Gastroesophageal sphincter (tissue), 4 donors: ENCODE data around the gene FERMT3. TPM values are rescaled to one million over a fixed set of nuclear protein-coding genes. Genes with fewer than 3 reads are reported as not detected.

Source experiments
- ATAC-seq: fragments of 150-250 bp; one replicate; pipeline ENCODE4 v1.9.1; 2016; ENCODE audit warnings: mild to moderate bottlenecking, moderate library complexity
- H3K27ac ChIP-seq, 4 donors: fragments of 200-600 bp; sonication (generic) in 3 of 4; 1 replicate in 3 of 4; 2 replicates in 1 of 4; pipeline ENCODE4 v1.5.1; 2016 to 2019
- H3K27me3 ChIP-seq: fragments of 200-600 bp; sonication (generic); one replicate; pipeline ENCODE4 v1.5.1; 2019
- H3K36me3 ChIP-seq, 2 donors: fragments of 200-600 bp; sonication (generic); one replicate each; pipeline ENCODE4 v1.5.1; 2019; ENCODE audit warnings: control low read depth in 1 of 2
- H3K4me1 ChIP-seq, 3 donors: fragments of 200-600 bp; sonication (generic); 1 replicate in 2 of 3; 2 replicates in 1 of 3; pipeline ENCODE4 v1.5.1; 2016 to 2019; ENCODE audit warnings: control low read depth in 2 of 3
- H3K4me3 ChIP-seq, 2 donors: fragments of 200-600 bp; sonication (generic); one replicate each; pipeline ENCODE4 v1.5.1; 2019; ENCODE audit warnings: mild to moderate bottlenecking in 1 of 2, moderate library complexity in 1 of 2
- H3K9me3 ChIP-seq, 3 donors: fragments of 200-600 bp; sonication (generic); one replicate each; pipeline ENCODE4 v1.5.1; 2017 to 2019; ENCODE audit warnings: control low read depth in 2 of 3
- CTCF ChIP-seq, 4 experiments: fragments of 200-600 bp in 2 of 4; fragments of 450-650 bp in 2 of 4; sonication (generic) in 1 of 4; IDR thresholded peaks; one replicate each; pipeline ENCODE4 v1.5.1; 2017 to 2019; ENCODE audit warnings: antibody characterized with exemption in 4 of 4, mild to moderate bottlenecking in 2 of 4, moderate library complexity in 2 of 4
- EP300 ChIP-seq: sonication (generic); formaldehyde crosslinking; IDR thresholded peaks from one replicate; pipeline ENCODE4 v1.6.1; 2017; ENCODE audit warnings: antibody characterized with exemption, mild to moderate bottlenecking
- POLR2A ChIP-seq, 2 donors: fragments of 450-650 bp; IDR thresholded peaks; one replicate each; pipeline ENCODE4 v1.6.1; 2017; ENCODE audit warnings: antibody characterized with exemption in 2 of 2, mild to moderate bottlenecking in 2 of 2, moderate library complexity in 1 of 2
- POLR2AphosphoS5 ChIP-seq: sonication (generic); formaldehyde crosslinking; IDR thresholded peaks from one replicate; pipeline ENCODE4 v1.6.1; 2017; ENCODE audit warnings: antibody characterized with exemption
- WGBS, 2 donors: methylation state at CpG; one replicate each; pipeline ENCODE4 v1.1.5; 2018; ENCODE audit warnings: low coverage in 1 of 2; 5-methylcytosine and 5-hydroxymethylcytosine counted together
- total RNA-seq, 4 donors: library from RNA; depleted of rRNA; stranded (reverse); fragments of >200 nt; gene quantifications; one replicate each; pipeline ENCODE4 v1.1.0, GENCODE V29; 2016

Gene FERMT3
- total RNA-seq, 4 donors from 2014 or later, result 14.5 to 28.5 (median 17.0) TPM

DNA sequence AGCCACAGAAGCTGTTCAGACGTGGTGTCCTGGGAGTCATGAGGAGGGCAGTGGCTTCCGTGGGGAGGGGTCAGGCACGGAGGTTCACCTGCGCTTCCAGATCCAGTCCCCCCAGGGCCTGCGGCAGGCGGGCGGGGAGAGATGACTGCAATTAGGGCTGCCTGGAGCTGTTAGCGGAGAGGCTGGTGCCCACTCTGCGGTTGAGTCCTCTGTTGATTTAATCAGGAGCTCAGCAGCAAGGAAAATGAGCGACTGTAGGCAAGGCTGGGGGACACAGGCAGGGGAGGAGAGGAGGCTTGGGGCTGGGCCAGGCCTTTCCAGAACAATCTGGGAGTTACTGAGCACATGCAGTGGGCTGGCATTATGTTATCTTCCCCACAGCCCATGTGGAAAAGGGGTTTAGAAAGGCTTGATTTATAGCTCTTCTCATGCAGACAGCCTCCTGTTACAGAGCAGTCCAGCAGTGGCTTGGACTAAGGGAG lies 57.9 kb downstream of the FERMT3 start:
- Histone ChIP-seq H3K27ac (no peak overlapping the region), H3K9me3 (no peaks in the 10 kb centered on the region), H3K36me3 (peaks cover 0 to 78% of the 10 kb centered on the region in 2 donors), H3K27me3 (no peaks in the 10 kb centered on the region), H3K4me1 (peaks cover 0 to 23% (median 14%) of the 10 kb centered on the region in 3 donors), H3K4me3 (no peak overlapping the region)
- TF ChIP-seq CTCF (IDR thresholded peaks at IDR 0.05) (no peak), POLR2A (IDR thresholded peaks at IDR 0.05) (no peak), EP300 (no peak), POLR2AphosphoS5 (no peak)
- ATAC-seq, result no peak
- WGBS, 2 donors, result 83% methylated on average over 1 of the region's 10 CpGs; no CpG with 5 or more reads in 1 of the 2 donors

DNA sequence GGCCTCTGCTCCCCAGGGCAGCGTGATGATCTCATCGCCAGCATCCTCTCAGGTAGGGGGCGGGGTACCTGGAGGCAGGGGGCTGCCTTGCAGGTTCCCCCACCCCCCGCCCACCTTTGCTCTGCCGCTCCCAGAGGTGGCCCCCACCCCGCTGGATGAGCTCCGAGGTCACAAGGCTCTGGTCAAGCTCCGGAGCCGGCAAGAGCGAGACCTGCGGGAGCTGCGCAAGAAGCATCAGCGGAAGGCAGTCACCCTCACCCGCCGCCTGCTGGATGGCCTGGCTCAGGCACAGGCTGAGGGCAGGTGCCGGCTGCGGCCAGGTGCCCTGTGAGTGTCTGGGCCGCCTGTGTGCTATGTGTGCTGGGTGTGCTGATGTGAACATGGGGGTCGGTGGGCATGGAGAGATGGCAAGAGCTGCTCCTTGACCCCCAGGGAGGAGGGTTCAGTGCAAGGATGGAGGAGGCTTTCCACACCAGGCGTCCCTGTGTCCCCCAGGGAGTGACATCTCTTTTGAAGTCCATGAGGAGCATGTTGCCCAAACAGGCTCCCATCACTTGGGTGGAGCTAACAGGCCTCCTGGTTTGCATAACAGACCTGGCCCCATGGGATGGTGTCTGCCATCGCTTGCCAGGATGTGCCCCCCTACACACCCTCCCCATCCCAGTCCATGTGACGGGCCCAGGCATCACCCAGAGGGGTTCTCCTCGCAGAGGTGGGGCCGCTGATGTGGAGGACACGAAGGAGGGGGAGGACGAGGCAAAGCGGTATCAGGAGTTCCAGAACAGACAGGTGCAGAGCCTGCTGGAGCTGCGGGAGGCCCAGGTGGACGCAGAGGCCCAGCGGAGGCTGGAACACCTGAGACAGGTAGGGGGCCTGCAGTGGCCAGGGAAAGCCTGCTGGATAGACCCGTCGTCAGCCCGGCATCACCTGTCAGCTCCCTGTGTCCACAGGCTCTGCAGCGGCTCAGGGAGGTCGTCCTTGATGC lies 58.9 kb downstream of the FERMT3 start:
- no peaks in the 10 kb centered on the region for H3K27me3 ChIP-seq
- H3K4me1 ChIP-seq, result peaks cover 0 to 23% (median 14%) of the 10 kb centered on the region in 3 donors
- H3K4me3 ChIP-seq, result no peak overlapping the region
- H3K27ac ChIP-seq, result no peak overlapping the region
- peaks cover 0 to 67% of the 10 kb centered on the region in 2 donors for H3K36me3 ChIP-seq
- no peak for ATAC-seq
- no peak for TF ChIP-seq POLR2AphosphoS5
- TF ChIP-seq POLR2A (IDR thresholded peaks at IDR 0.05), result no peak
- no peak for TF ChIP-seq EP300
- TF ChIP-seq CTCF (IDR thresholded peaks at IDR 0.05), result no peak
- no CpG with 5 or more reads among the region's 35 CpGs for WGBS, 2 donors
- H3K9me3 ChIP-seq, result no peaks in the 10 kb centered on the region

DNA sequence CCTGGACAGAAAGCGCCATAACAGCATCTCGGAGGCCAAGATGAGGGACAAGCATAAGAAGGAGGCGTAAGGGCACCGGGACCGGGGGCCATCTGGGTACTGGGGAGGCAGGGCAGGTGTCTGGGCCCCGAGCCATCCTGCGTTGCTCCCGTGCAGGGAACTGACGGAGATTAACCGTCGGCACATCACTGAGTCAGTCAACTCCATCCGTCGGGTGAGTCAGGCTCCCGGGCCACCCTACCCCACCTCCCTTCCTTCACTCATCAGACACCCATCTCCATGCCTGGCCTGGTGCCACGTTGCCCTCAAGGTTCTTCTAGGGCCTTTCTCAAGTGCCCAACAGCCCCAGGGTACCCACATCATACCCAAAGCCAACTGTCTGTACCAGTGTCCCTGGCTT lies 59.8 kb downstream of the FERMT3 start:
- H3K4me3 ChIP-seq, result no peak overlapping the region
- H3K27me3 ChIP-seq, result no peaks in the 10 kb centered on the region
- 100% methylated on average over 1 of the region's 15 CpGs for WGBS, 2 donors
- ATAC-seq, result no peak
- H3K36me3 ChIP-seq, result peaks cover 0 to 61% of the 10 kb centered on the region in 2 donors
- TF ChIP-seq EP300, result no peak
- no peak for TF ChIP-seq POLR2A (IDR thresholded peaks at IDR 0.05)
- TF ChIP-seq CTCF (IDR thresholded peaks at IDR 0.05), result no peak
- no peak for TF ChIP-seq POLR2AphosphoS5
- H3K9me3 ChIP-seq, result no peaks in the 10 kb centered on the region
- peak overlapping the region in 3 of 4 donors; percentile 13 to 93 (median 91) for H3K27ac ChIP-seq
- peaks cover 0 to 23% (median 14%) of the 10 kb centered on the region in 3 donors for H3K4me1 ChIP-seq

DNA sequence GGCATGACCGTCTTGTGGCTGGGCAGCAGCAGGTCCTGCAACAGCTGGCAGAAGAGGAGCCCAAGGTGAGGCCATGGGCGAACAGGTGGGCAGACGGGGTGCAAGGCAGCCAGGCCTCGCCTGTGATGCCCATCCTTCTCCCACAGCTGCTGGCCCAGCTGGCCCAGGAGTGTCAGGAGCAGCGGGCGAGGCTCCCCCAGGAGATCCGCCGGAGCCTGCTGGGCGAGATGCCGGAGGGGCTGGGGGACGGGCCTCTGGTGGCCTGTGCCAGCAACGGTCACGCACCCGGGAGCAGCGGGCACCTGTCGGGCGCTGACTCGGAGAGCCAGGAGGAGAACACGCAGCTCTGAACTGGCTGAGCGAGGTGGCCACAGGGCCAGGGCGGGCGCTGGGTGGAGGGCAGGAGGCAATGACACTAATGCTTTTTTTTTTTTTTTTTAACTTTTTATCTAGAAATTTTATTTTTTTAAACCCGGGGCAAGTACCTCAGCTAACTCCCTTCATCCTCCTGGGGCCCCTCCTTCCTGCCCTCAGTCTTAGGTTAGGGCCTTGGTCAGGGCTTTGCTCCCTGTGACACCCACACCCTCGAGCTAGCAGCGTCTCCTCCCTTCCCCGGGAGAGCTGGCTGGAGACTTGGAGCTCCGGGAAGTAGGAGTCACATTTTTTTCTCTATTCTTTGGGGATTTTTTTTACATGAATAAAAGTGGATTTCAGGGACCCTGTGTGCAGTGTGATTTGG lies 60.9 kb downstream of the FERMT3 start:
- 70 to 74% methylated on average over 7 to 12 of the region's 27 CpGs for WGBS, 2 donors
- peaks cover 0 to 50% of the 10 kb centered on the region in 2 donors for H3K36me3 ChIP-seq
- H3K27ac ChIP-seq, result peak overlapping the region in 3 of 4 donors; percentile 91 to 97 (median 93)
- H3K27me3 ChIP-seq, result no peaks in the 10 kb centered on the region
- no peak overlapping the region for H3K4me3 ChIP-seq
- H3K9me3 ChIP-seq, result no peaks in the 10 kb centered on the region
- peaks cover 0 to 33% (median 19%) of the 10 kb centered on the region in 3 donors for H3K4me1 ChIP-seq
- no peak for ATAC-seq
- no peak for TF ChIP-seq EP300
